ENCODE results near the gene EPHA3.

GRCh38 chr3:89441141-89441540 lies 333.7 kb downstream of the EPHA3 start:
- no peak for TF ChIP-seq CTCF (IDR thresholded peaks at IDR 0.05; ENCODE audit: poor library complexity)
- no peak for TF ChIP-seq EZH2 (IDR thresholded peaks at IDR 0.05; ENCODE audit: borderline replicate concordance)
